Astrocyte of the spinal cord (primary cell): ENCODE measurements around the gene PCSK7.

Experiments
- DNase-seq: peaks from one replicate; pipeline ENCODE4 v3.0.0; 2011; ENCODE audit warnings: low read depth, low spot score
- H3K4me3 ChIP-seq: 2 replicates; pipeline ENCODE4 v1.5.1; 2011; ENCODE audit warnings: low read depth, mild to moderate bottlenecking, low read length, moderate library complexity
- in situ Hi-C: cut with HindIII; loops from 2 replicates; pipeline ENCODE4 v1.10.0; 2017; ENCODE audit warnings: low sequenced_read_pairs
- TF ChIP-seq, protein P1 (sequence below): IDR thresholded peaks from 2 replicates; pipeline ENCODE4 v1.5.1; 2012; ENCODE audit warnings: low read depth, mild to moderate bottlenecking, low read length, inconsistent platforms

The PCSK7 gene

DNA sequence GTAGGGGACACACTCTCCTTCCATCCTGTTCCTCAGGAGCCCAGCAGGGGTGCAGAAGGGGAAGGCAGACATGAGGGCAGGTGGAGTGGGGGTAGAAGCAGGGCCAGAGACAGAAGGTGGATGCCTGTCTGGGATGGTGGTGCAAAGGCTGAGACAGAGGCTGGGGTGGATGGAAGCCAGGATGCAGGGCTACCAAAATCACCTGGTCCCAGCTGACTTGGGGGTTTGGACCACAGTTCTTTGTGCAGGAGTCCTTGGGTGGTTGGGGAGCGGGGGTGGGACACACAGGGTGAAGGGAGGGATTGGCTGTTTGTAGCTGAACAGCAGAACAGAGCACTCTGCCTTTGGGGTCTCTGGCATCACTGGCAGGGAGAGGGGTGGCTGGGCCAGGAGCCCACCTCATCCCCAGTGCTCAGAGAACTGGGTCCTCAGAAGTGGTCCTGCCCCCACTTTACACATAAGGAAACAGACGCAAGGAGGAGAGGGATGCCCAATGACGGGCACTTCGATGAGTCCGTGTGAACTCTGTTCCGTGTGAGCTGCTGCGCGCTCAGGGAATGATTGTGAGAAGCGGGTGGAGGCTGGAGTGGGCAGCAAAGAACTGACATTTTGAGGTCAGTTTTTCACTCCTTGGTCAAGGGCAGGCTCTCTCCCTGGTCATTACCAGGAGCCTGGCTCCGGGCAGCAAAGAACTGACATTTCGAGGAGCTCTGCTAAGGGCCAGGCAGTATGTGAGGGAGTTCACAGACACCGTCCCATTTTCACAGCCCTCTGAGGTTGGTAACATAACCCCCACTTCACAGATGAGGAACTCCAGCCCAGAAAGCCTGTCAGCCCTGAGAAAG, 30.8 kb downstream of the PCSK7 start:
- TF ChIP-seq, protein P1, sequence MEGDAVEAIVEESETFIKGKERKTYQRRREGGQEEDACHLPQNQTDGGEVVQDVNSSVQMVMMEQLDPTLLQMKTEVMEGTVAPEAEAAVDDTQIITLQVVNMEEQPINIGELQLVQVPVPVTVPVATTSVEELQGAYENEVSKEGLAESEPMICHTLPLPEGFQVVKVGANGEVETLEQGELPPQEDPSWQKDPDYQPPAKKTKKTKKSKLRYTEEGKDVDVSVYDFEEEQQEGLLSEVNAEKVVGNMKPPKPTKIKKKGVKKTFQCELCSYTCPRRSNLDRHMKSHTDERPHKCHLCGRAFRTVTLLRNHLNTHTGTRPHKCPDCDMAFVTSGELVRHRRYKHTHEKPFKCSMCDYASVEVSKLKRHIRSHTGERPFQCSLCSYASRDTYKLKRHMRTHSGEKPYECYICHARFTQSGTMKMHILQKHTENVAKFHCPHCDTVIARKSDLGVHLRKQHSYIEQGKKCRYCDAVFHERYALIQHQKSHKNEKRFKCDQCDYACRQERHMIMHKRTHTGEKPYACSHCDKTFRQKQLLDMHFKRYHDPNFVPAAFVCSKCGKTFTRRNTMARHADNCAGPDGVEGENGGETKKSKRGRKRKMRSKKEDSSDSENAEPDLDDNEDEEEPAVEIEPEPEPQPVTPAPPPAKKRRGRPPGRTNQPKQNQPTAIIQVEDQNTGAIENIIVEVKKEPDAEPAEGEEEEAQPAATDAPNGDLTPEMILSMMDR: no peak
- DNase-seq: no peak
- in situ Hi-C loops: no loop called here
- H3K4me3 ChIP-seq: peak overlapping the region; percentile 64

DNA sequence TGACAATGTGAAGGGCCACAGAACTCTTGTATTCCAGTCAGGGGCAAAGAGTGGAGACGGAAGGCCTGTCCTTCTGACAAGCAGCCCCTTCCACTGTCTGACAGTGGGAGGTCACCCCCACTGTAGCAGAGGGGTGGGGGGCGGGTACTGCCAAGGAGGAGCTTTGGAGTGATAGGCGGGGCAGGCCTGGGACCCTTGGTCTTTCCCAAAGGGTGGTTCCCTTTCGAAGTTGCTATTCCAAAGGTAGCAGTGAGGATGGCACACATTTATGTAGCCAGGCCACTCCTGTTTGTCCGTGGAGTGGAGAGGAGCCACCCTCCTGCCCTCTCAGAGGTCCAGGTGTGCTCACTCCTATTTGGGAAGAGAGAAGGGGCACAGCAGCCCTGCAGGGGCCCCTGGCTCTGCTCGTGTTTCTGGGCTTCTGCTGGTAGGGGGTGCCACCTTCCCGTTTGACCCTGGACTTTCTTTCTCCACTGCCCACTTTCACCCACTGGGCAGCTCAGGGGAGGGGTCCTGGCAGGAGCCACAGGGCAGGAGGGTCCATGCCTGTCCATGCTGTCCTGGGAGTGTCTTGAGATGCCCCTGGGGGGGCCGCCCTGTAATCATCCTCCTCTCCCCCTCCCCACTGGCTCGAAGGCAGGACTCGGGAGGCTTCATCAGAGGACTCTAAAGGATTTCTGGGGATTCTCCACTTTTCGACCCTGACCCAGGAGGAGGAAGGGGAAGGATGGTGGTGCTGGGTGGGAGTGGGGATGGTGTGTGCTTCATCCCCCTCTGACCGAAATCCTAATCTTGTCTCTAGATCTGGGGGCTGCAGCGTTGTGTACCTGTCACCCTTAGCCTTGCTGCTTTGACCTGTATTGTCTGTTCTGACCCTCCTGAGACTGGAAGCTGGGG, 31.7 kb downstream of the PCSK7 start:
- in situ Hi-C loops: no loop called here
- peak overlapping the region; percentile 64 for H3K4me3 ChIP-seq
- no peak for DNase-seq
- TF ChIP-seq, protein P1: no peak

DNA sequence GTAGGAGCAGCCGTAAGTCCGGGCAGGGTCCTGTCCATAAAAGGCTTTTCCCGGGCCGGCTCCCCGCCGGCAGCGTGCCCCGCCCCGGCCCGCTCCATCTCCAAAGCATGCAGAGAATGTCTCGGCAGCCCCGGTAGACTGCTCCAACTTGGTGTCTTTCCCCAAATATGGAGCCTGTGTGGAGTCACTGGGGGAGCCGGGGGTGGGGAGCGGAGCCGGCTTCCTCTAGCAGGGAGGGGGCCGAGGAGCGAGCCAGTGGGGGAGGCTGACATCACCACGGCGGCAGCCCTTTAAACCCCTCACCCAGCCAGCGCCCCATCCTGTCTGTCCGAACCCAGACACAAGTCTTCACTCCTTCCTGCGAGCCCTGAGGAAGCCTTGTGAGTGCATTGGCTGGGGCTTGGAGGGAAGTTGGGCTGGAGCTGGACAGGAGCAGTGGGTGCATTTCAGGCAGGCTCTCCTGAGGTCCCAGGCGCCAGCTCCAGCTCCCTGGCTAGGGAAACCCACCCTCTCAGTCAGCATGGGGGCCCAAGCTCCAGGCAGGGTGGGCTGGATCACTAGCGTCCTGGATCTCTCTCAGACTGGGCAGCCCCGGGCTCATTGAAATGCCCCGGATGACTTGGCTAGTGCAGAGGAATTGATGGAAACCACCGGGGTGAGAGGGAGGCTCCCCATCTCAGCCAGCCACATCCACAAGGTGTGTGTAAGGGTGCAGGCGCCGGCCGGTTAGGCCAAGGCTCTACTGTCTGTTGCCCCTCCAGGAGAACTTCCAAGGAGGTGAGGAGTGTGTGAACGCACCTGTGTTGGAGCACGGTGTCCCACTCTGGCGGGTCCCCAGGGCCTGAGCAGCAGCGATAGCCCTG, 32.6 kb downstream of the PCSK7 start, which contains the start of gene TAGLN:
Gene TAGLN (plus strand): TSS at position 318 of the 863 bp plus-strand sequence. CDS start 3,644 bp downstream, outside the sequence.
- TF ChIP-seq, protein P1: no peak
- DNase-seq: peak; percentile 97
- H3K4me3 ChIP-seq: peak within 1 kb of the TSS; percentile 64
- in situ Hi-C loops: no loop called here

DNA sequence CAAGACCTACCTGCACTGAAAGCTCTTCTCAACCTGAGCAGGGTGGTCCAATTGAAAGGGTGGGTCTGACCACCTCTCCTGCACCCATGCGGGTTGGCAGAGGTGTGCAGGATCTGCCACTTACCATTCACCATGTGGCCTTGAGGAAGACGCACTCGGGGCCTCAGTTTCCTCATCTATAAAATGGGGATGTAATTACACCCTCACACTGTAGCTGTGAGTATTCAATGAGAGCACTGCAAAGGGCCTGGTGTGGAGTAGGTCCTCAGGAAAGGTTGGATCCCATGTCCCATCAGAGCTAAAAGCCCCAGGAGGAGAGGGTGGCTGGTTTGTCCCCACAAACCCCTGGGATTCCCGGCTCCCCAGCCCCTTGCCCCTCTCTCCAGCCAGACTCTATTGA, 33.3 kb downstream of the PCSK7 start:
- no peak for DNase-seq
- in situ Hi-C loops: no loop called here
- TF ChIP-seq, protein P1: no peak
- peak overlapping the region; percentile 64 for H3K4me3 ChIP-seq

DNA sequence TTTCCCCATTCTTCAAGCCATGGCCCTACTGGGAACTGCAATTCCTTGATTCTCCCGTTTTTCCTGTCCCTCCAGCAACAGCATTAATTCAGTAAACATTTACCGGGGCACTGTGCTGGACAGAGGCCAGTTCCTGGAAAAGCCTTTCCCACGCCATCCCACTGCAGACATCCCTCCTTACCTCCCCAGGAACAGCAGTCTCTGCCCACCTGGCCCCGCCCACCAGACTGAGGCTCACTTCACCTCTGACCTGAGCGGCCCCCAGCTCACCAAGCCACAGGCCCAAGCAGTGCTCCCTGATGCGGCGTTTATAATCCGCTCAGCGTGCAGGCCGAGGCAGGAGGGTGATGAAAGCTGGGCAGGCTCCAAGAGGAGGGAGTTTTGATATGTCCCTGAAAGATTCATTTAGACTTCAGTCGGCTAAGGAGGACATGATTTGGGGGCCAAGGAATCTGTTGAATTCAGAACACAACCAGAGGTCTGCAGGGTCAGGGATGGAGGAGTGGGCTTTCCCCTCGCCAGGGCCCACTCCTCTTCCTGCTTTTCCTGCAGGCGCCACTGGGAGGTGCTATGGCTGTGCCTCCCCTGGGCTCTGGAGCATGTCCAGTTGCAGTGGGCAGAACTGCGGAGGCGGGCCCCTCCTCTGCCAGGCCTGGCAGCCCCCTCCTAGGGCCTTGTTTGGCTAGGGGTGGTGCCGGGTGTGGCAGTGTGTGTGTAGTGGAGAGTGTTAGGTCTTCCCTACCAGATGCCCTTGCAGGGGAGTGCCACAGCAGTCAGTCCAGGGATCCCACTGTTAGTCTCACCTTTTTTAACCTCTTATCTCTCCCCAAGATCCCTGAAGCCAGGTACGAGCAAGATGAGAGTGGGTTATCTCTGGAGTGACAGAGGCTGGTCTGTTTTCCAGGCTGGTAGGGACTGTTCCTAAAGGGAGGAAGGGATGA, 34.1 kb downstream of the PCSK7 start:
- DNase-seq: no peak
- TF ChIP-seq, protein P1: peak; percentile 63
- peak overlapping the region; percentile 64 for H3K4me3 ChIP-seq
- in situ Hi-C loops: no loop called here
